C1 segment of cervical spinal cord (tissue), 14 donors: ENCODE data around the gene TMEM259.

Experiments used
- DNase-seq, 14 donors: peaks; one replicate each; lab custom pipeline; 2025; lab: John Stamatoyannopoulos, UW

Gene TMEM259

DNA sequence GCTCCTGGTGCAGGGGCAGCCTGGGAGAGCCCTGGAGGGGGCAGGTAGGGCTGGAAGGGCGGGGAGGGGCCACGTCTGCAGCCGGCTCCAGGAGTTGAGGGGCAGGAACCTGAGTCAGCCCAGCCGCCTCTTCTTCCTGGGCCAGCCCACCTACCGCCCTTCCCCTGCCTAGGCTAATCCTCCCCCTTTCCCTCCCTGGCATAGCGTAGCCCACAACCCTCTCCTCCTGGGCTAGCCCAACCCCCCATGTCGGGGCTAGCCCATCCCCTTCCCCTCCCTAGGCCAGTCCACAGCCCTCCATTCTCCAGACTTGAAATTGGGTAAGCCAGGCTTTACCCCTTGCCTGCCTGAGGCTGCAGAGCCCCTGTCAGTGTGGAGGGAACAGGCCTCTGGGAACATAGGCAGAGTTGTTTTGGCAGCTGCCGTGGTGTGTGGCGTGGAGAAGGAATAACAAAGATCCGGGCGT, 57.4 kb downstream of the TMEM259 start:
- no peak for DNase-seq

DNA sequence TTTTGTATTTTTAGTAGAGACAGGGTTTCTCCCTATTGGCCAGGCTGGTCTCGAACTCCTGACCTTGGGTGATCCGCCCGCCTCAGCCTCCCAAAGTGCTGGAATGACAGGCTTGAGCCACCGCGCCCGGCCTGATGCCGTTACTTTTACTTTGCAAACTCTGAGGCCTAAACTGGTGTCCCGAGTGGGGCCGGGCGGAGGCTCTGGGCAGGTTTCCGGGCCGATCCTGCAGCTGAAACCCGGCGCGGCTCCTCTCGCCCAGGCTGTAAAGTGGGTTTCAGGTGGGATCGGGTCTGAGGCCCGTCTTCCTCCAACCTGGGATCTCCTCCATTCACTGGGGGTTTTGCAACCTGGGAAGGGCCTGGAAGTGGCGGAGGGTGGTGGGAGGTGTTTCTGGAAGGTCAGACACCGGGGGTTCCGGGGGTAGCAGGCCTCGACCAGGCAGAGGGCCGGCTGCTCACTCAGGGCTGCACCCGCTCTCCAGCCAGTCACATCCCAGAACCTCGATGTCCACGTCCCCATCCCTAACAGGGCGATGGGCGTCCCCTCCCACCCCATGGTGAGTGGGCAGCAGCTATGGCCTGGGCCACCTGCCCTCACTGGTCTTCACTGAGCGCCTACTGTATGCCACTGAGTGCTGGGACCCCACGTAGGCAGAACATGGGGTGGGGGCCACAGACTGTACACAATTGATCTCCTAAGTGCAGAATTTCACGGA, 58.1 kb downstream of the TMEM259 start:
- DNase-seq, result no peak

DNA sequence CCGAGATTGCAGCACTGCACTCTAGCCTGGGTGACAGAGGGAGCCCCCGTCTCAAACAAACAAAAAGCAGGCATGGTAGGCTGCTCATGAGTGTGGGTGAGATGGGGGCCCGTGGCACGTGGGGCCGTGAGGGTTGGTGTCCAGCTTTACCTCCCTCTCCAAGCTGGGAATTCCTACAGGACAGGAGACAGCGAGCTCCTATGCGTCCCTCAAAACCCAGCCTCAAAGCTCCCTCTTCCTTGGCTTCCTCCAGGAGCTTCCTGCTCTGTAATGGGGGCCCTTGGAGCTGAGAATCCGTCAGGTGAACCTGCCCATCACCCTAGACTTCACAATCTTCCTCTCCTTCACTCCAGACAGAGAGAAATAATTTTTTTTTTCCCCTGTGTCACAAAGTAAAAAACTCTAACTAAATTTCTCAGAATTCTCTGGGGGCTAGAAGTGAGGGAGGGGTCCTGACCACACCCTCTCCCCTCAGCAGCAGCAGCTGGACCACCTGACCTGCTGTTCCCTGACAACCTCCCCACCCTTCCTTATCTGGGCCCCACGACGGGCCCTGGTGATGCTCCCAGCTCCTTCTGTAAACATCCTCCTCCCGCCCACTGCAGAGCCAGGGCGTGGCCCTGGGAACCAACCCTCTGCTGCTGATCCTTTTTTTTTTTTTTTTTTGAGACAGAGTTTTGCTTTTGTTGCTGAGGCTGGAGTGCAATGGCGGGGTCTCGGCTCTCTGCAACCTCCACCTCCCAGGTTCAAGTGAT, 58.9 kb downstream of the TMEM259 start:
- no peak for DNase-seq

DNA sequence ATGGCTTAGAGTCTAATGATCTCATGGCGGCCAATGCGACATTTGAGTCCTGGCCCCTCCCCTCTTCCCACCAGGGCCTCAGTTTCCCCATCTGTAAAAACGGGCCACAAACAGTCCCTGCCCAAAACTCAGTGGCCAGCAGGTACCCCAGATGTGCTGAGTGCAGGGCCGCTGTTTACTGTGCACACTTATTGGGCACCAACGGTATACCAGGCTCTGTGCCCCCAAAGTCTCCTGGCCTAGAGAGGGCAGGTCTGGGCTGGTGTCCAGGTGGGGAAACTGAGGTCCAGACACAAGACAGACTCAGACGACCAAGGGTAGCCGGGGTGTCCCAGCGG, 60.4 kb downstream of the TMEM259 start:
- no peak for DNase-seq

DNA sequence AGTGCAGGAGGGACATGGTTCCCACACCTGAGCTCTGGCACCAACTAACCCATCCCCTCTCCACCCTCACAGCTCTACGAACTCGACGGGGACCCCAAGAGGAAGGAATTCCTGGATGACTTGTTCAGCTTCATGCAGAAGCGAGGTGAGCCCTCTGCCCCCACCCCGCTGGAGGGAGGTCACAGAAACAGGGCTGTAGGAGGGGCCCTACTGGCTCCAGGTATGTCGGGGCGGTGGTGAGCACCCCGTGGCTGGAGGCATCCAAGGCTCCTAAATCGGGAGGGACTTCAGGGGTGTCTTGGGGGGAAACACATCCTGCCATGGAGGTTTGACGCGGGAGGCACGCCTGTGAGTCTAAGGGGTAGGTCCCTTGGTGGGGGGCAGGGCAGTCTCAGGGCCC, 60.9 kb downstream of the TMEM259 start:
- DNase-seq, result no peak
